Cerebellar cortex (tissue), 1 donor: ENCODE results near the gene PPP2R5C.
"Not testable (repeated sequence)": the region's sequence is repeated elsewhere in the genome, so short reads cannot be mapped to it uniquely, and the experiment has no call there.

Experiments used
- DNase-seq: peaks from one replicate; pipeline ENCODE4 v3.0.0-alpha.2; 2015; ENCODE audit warnings: low spot score

Gene PPP2R5C

DNA sequence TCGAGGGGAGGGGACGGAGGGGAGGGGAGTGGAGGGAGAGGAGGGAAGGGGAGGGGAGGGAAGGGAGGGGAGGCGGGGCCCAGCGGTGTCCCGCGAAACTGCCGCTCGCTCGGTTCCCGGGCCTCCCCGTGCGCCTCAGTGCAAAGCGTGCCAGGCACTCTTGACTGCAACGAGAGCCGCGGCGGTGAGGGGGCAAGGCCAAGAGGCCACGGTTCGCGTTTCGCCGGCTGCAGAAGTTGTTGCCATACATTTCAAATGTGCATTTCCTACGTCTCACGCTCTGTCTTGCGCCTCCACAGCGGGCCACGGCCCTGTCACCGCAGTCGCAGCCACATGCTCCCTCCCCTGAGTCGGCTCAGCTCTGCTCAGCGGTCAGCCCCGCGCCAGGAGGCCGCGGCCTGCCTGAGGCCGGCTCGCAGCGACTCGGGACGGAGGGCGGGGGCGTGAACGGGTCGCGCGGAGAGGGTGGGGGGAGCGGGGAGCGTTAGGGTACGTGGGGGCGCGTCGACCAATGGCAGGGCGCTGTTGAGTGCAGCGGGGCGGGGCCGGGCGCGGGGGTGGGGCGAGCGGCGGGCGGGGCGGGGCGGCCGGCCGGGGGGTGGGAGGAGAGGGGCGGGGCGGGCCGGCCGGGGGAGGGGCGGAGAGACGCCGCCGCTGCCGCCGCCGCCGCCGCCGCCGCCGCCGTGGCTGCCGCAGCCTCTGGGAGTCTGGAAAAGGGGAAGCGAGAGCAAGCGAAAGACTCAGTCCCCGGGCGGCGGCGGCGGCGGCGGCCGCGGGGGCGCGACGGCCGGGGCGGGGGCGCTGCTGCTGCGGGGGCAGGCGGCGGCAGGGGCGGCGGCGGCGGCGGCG, at the start of gene PPP2R5C:
Gene PPP2R5C (plus strand): TSS at position 678 of the 849 bp plus-strand sequence. CDS start 185 bp downstream, outside the sequence.
- DNase-seq = peak; percentile 89

DNA sequence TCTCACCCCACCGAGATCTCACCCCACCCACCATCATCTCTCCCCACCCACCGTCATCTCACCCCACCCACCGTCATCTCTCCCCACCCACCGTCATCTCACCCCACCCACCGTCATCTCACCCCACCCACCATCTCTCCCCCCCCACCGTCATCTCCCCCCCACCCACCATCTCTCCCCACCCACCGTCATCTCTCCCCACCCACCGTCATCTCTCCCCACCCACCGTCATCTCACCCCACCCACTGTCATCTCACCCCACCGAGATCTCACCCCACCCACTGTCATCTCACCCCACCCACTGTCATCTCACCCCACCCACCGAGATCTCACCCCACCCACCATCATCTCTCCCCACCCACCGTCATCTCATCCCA, 49.7 kb upstream of the PPP2R5C start:
- DNase-seq = not testable (repeated sequence)

DNA sequence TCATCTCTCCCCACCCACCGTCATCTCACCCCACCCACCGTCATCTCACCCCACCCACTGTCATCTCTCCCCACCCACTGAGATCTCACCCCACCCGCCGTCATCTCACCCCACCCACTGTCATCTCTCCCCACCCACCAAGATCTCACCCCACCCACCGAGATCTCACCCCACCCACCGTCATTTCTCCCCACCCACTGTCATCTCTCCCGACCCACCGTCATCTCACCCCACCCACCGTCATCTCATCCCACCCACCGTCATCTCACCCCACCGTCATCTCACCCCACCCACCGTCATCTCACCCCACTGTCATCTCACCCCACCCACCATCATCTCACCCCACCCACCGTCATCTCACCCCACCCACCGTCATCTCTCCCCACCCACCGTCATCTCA, 49.2 kb upstream of the PPP2R5C start:
- DNase-seq = not testable (repeated sequence)

DNA sequence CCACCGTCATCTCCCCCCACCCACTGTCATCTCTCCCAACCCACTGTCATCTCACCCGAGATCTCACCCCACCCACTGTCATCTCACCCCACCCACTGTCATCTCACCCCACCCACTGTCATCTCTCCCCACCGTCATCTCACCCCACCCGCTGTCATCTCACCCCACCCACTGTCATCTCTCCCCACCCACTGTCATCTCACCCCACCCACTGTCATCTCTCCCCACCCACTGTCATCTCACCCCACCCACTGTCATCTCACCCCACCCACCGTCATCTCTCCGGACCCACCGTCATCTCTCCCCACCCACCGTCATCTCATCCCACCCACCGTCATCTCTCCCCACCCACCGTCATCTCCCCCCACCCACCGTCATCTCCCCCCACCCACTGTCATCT, 48.4 kb upstream of the PPP2R5C start:
- DNase-seq = not testable (repeated sequence)

DNA sequence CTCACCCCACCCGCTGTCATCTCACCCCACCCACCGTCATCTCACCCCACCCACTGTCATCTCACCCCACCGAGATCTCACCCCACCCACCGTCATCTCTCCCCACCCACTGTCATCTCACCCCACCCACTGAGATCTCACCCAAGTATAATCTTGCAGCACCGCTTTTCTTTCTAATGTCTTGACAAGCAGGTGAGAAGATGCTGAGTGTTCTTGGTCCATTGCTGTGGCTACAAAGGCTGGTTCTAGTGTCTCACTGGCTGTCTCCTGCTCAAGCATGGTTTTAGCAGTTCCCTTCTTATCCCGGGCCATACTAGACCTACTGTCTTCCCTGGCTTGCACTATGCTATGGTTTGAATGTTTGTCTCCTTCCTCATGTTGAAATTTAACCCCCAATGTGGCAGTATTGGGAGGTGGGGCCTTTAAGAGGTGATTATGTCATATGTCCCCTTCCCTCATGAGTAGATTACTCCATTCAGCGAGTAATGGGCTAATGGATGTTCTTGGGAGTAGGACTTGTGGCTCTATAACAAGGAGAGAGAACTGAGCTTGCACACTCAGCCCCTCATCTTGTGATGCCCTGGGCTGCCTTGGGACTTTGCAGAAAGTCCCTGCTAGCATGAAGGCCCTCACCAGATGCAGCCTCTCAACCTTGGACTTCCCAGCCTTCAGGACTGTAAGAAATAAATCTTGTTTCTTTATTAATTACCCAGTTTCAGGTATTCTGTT, 47.7 kb upstream of the PPP2R5C start:
- DNase-seq = no peak

DNA sequence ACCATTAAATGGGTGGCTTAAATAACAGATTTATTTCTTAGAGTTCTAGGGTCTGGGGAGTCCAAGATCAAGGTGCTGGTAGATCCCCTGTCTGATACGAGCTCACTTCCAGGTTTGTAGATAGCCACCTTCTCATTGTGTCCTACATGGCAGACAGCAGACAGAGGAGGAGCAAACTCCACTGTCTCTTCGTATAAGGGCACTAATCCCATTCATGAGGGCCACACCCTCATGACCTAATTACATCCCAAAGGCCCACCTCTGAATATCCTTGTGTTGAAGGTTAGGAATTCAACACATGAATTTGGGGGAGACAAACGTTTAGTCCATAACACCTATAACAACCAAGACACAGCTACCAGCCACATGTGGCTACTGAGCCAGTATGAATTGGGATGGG, 47.1 kb upstream of the PPP2R5C start:
- DNase-seq = no peak

DNA sequence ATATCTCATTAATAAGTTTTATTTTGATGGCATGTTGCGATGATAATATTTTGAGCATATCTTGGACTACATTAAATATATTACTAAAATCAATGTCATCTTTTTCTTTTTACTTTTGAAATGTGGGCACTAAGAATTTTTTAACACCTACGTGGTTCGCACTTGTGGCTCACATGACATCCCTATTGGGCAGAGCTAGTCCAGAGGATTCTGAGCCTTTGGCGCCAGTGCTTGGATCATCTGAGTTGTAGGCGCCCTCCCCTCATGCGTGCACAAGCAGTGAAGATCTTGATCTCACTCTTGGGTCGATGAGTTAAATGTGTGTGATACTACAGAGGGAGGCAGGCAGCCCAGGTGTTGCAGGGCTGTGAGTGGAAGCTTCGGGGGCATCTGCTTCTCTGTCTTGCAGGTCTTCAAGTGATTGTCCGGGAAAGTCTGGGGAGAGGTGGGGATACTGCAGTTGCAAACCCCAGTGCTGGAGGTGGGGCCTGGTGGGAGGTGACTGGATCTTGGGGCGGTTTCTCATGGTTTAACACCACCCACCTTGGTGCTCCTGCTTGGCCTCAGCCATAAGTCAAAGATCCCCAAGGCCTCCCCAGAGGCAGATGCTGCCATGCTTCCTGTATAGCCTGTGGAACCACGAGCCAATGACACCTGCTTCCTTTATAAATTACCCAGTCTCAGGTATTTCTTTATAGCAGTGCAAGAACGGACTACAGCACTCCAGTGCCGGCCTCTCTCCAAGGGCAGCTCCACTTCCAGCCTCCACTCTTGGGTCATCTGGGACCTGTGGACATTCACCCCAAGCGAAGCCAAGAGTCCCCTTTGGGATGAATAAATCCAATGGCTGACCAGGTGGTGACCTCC, 46.1 kb upstream of the PPP2R5C start:
- no peak for DNase-seq

DNA sequence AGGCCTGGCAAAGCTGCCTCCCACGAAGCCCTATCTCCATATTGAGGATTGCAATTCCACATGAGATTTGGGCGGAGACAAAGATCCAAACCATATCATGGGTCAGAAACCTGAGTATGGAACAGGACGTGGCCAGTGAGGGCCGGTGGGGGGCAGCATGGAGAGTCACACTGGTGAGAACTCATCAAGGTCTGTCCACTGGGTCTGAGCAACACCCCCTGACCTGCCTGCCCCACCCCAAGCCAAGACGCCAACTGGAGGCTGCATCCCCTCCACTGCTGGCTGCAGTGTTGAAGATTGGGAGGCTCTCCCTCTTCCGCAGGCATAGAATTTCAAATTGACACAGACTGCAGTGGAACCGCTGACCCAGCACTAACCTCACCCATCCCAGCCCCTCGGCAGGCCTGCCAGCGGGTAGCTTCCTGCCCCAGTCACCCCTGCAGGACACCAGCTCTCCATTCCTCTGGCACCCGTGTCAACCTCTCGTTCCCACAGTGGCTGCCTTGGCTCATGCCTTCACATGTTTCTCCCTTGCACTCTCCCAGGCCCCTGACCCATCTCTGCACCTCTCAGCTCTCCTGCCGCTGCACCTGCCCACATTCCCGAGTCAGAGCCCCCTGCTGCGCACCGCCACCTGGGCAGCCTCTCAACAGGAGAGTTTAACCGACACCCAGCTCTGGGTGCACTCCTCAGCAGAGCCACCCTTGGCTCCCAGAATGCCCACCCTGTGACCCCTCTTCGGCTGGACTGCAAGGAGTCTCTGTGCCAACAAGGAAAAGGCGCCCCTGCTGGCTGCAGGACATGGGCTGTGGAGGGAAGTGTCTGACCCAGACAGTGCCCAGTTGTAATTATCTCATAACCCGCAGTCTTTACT, 45.2 kb upstream of the PPP2R5C start:
- no peak for DNase-seq

DNA sequence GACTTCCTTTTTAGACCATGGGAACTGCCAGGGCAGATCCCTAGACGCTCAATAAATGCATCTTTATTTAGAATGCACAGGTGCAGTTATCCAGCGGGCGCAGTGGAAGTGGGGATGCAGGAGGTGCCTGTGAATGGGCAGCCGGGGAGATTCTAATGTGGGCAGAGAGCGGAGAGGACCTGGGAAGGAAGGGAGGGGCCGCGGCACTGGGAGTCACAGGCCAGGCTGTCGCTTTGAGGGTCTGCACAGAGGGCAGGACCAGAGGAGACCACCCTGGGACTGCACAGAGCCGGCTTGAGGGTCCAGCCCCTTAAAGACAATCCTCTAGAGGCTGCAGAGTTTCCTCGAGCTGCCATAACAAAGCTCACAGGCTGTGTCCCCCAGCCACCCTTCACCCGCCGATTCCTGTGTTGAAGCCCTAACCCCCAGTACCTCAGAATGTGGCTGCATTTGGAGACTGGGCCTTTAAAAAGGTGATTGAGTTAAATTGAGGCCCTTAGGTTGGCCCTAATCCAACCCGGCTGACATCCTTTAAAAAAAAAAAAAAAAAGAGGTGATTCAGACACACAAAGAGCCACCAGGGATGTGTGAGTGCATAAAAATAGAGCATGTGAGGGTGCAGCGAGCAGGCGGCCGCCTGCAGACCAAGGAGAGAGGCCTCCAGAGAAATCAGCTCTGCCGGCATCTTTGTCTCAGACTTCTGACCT, 44.4 kb upstream of the PPP2R5C start:
- DNase-seq = no peak

DNA sequence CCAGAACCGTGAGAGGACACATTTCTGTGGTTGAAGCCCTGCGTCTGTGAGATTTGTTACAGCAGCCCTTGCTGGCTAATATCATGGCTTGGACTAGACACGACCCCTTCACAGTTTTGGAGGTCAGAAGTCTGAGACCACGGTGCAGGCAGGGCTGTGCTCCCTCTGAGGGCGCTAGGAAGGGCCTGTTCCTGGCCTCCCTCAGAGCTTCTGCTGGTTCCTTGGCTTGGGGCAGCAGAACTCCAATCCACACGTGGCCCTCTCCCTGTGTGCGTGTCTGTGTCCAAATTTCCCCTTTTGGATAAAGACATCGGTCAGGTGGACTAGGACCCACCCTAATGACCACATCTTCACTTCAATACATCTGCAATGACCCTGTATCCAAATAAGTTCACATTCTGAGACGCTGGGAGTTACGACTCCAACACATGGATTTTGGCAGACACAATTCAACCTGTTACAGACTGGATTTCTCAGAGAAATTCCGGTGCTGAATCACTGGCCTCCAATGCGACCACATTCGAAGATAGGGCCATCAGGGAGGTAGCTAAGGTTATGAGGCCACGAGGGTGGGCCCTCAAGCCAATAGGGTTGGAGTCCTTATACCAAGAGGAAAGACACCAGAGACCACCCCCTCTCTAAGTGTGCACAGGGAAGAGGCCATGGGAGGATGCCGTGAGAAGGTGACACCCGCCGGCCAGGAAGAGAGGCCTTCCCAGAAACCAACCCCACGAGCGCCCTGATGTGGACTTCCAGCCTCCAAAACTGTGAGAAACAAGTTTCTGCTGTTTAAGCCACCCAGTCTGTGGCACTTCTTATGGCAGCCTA, 43.6 kb upstream of the PPP2R5C start:
- no peak for DNase-seq

DNA sequence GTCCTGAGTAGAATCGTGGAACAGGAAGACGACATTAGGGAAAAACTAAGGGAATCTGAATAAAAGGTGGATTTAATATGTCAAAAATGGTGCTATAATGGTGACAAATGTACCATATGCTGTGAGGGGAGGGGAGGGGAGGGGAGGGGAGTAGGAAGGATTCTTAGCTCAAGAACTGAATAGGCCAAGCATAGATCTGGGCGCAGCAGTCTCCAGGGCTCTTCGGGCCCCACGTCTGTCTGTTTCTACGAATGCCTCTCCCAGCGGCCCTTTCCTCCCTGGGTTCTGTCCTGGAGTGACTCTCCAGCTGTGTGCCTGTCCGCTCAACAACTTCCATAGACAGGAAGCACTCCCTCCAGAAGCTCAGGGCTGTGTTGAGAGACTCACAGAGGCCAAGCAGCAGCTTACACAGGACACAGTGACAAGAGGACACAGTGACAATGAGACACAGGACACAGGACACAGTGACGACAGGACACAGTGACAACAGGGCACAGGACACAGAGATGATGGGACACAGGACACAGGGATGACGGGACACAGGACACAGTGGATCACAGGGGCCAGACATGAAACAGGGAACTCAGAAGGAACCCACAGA, 42.4 kb upstream of the PPP2R5C start:
- no peak for DNase-seq

DNA sequence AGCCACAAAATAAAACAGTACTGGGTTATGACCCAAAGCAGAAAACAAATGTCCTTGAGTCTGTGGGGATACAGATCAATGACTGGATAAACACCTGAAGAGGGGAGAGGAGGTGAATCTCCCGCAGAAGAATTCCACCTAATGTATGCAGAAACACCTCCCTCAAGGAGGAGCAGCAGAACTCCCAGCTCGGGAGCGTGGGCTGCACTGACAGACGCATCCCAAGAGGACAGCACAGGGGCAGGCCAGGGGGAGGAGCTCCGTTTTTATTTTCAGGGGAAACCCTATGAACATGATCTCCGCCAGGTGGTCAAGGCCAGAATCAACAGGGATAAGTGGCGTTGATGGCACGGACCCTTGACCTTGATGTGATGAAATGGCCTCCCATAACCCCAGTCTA, 41.8 kb upstream of the PPP2R5C start:
- DNase-seq = no peak

DNA sequence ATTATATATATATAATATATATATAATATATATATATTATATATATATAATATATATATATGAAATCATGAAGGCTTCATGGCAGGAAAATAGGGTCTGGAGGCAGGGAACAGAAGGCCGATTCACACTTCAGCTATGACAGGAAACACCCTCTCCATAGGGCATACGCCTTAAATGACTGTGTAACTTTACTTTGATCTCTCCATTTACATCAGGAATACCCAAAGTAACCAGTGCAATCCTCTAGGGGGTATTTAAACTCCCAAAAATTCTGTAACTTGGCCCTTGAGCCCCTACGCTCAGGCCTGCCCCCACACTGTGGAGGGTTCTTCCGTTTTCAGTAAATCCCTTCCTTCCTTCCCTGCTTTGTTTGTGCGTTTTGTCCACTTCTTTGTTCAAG, 40.4 kb upstream of the PPP2R5C start:
- DNase-seq = no peak

DNA sequence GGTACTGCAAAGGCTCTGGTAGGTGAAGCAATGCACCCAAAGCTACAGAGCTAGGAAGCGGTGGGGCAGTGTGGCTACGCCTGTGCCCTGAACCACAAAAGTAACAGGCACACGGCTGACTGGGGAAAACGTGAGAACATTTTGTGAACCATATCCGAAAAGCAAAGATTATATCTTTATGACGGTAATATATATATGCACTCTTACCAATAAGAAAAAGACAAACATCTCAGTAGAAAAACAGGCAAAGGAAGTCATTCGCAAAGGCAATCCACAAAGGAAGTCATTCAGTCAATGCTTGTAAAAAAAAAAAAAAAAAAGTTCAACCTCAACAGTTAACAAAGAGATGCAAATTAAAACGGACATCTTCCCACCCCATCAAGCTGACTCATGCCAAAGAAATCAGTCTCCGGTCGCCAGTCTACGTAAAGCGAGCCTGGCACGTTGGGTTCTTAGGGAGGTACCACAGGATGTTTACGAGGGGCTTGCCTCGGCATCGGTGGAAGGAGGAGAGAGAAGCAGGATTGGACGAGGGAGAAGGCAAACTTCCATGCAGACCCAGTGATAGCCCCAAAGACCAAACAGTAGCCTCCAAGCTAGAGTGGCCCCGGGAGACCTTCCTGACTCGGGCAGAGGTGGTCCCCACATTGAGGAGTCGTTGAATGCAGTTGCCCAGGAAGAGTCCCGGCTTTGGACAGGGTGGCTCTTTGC, 39.4 kb upstream of the PPP2R5C start:
- no peak for DNase-seq

DNA sequence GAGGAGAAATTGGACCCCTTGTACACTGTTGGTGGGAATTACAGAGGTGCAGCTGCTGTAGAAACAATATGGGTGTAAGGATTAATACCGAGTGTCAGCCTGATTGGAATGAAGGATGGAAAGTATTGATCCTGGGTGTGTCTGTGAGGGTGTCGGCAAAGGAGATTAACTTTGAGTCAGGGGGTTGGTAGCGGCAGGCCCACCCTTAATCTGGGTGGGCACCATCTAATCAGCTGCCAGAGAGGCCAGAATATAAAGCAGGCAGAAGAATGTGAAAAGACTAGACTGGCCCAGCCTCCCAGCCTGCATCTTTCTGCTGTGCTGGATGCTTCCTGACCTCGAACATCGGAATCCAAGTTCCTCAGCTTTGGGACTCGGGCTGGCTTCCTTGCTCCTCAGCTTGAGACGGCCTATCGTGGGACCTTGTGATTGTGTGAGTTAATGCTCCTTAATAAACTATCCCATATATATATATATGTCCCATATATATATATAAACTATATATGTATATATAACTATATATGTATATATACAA, 38.4 kb upstream of the PPP2R5C start:
- DNase-seq = no peak

DNA sequence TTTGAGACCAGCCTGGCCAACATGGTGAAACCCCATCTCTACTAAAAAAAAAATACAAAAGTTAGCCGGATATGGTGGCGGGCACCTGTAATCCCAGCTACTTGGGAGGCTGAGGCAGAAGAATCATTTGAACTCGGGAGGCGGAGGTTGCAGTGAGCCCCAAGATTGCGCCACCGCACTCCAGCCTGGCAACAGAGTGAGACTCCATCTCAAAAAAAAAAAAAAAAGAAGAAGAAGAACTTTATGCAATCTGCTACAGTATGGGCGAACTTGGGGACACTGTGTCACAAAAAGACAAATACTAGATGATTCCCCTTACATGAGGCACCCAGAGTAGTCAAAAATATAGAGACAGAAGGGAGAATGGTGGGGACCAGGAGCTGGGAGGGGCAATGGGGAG, 35.9 kb upstream of the PPP2R5C start:
- DNase-seq = not testable (repeated sequence)

DNA sequence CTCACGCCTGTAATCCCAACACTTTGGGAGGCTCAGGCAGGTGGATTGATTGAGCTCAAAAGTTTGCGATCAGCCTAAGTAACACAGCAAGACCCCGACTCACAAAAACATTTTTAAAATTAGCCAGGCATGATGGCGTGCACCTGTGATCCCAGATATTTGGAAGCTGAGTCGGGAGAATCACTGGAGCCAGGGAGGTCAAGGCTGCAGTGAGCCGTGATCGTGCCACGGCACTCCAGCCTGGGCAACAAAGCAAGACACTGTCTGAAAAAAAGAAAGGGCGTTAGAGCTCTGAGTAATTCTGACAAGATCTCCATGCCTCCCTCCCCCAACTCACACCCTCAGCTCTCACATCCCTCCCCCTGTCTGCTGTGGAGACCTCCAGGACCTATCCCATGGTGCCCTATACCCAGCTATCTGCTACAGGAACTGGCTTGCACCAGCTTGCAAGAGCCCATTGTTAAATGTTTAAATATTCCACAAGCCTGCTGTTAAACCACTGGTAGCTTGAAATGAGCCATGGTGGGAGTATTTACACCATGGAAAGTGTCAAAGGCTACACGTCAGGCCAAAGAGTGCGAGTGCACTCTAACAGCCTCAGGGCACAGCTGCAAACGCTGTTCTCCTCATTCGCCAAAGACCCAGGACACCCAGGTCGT, 35.1 kb upstream of the PPP2R5C start:
- no peak for DNase-seq

DNA sequence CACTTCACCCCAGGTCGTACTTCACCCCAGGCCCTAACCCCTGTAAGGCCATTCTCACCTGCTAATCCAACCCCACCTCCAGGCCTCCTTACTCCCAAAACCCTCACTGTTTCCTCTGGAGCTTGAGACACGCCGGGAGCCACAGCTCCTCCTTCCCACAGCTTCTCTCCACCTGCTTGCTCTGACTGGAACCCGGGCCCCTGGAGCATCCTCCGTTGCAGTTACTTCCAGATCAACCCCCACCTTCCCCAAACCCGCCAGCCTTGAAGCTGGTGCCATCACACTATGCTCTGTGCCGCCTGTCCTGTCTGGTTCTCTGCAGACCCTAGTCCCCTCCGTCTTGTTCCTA, 34.6 kb upstream of the PPP2R5C start:
- DNase-seq = no peak
